OCI-LY7 (cell line): ENCODE measurements around the gene DNAJB4. TPM values are rescaled to one million over a fixed set of nuclear protein-coding genes. Genes with fewer than 3 reads are reported as not detected.

Experiments used
- BruUV-seq: library from RNA; stranded (reverse); fragments of 400-500 nt; replicated peaks from 2 replicates; lab custom pipeline; 2021; lab: Mats Ljungman, UMichigan
- CTCF ChIA-PET: fragments of 300-600 bp; sonication (Branson Sonifier 250); formaldehyde crosslinking; loops from one replicate; lab custom pipeline; 2022; ENCODE audit warnings: antibody characterized with exemption; ENCODE audit not compliant: unreplicated experiment; lab: Charles Lee
- POLR2A ChIA-PET: fragments of 300-600 bp; sonication (Branson Sonifier 250); formaldehyde crosslinking; loops from one replicate; lab custom pipeline; 2022; ENCODE audit warnings: antibody characterized with exemption; lab: Charles Lee
- DNase-seq: peaks from one replicate; pipeline ENCODE4 v3.0.0-alpha.2; 2015; ENCODE audit warnings: low spot score
- H2AFZ ChIP-seq: fragments of 200-600 bp; sonication (generic), shearing (Covaris generic); 2 replicates; pipeline ENCODE4 v1.6.1; 2014; ENCODE audit warnings: mild to moderate bottlenecking, antibody characterized with exemption, low read length, moderate library complexity
- H3K27ac ChIP-seq: fragments of 200-600 bp; sonication (generic); 2 replicates; pipeline ENCODE4 v1.5.1; 2014; ENCODE audit warnings: mixed run types, low read depth, mild to moderate bottlenecking, moderate library complexity, low read length, inconsistent platforms; ENCODE audit not compliant: poor library complexity, severe bottlenecking
- H3K36me3 ChIP-seq: fragments of 200-600 bp; sonication (generic); 2 replicates; pipeline ENCODE4 v1.6.1; 2014; ENCODE audit warnings: mild to moderate bottlenecking, antibody characterized with exemption, low read length, moderate library complexity, mixed read lengths; ENCODE audit not compliant: insufficient read depth
- H3K4me1 ChIP-seq: fragments of 200-600 bp; sonication (generic); 2 replicates; pipeline ENCODE4 v1.5.1; 2014; ENCODE audit warnings: mild to moderate bottlenecking, low read length; ENCODE audit not compliant: insufficient read depth, poor library complexity, severe bottlenecking
- H3K4me2 ChIP-seq: fragments of 200-600 bp; sonication (generic); 2 replicates; pipeline ENCODE4 v1.6.1; 2014; ENCODE audit warnings: mild to moderate bottlenecking, low read length
- H3K4me3 ChIP-seq: fragments of 200-600 bp; sonication (generic); 2 replicates; pipeline ENCODE4 v1.5.1; 2014; ENCODE audit warnings: mild to moderate bottlenecking, low read depth, low read length; ENCODE audit not compliant: poor library complexity, severe bottlenecking
- H3K79me2 ChIP-seq: fragments of 200-600 bp; sonication (generic); 2 replicates; pipeline ENCODE4 v1.6.1; 2016; ENCODE audit warnings: low read depth, mild to moderate bottlenecking, low read length, moderate library complexity, mixed read lengths; ENCODE audit not compliant: insufficient read depth
- H3K9me2 ChIP-seq: fragments of 200-600 bp; sonication (generic); 2 replicates; pipeline ENCODE4 v1.6.1; 2016; ENCODE audit warnings: mild to moderate bottlenecking, low read length, mixed read lengths; ENCODE audit not compliant: insufficient read depth
- H3K9me3 ChIP-seq: fragments of 200-600 bp; sonication (generic); 2 replicates; pipeline ENCODE4 v1.6.1; 2014; ENCODE audit warnings: mild to moderate bottlenecking, mixed run types, low read length, mixed read lengths
- H4K20me1 ChIP-seq: fragments of 200-600 bp; sonication (generic); 2 replicates; pipeline ENCODE4 v1.6.1; 2014; ENCODE audit warnings: mild to moderate bottlenecking, antibody characterized with exemption, low read length, moderate library complexity, mixed read lengths; ENCODE audit not compliant: insufficient read depth
- EZH2phosphoT487 ChIP-seq: fragments of 200-600 bp; sonication (generic); IDR thresholded peaks from 2 replicates; pipeline ENCODE4 v1.6.1; 2018; ENCODE audit warnings: low read depth, borderline replicate concordance, mild to moderate bottlenecking, mixed run types, antibody characterized with exemption, low read length, moderate library complexity, mixed read lengths
- intact Hi-C: fragments of 100-400 bp; cut with micrococcal nuclease; formaldehyde crosslinking; loops from one replicate; pipeline ENCODE4 v1.10.0; 2022; ENCODE audit not compliant: unreplicated experiment
- total RNA-seq, 2 experiments: library from RNA; depleted of rRNA in 1 of 2; stranded (reverse); fragments of >200 nt in 1 of 2; shearing (Covaris generic) in 1 of 2; gene quantifications; 2 replicates each; pipeline ENCODE4 v1.2.3, GENCODE V29; 2014 to 2022
- TF ChIP-seq, protein P1 (sequence below): fragments of 200-600 bp; sonication (generic); conservative IDR thresholded peaks from 2 replicates; pipeline ENCODE4 v1.5.1; 2014; ENCODE audit warnings: mild to moderate bottlenecking, antibody characterized with exemption, low read length, moderate library complexity, mixed read lengths

The DNAJB4 gene
- total RNA-seq, 2 experiments from 2014 or later: 12.6 to 15.8 TPM

DNA sequence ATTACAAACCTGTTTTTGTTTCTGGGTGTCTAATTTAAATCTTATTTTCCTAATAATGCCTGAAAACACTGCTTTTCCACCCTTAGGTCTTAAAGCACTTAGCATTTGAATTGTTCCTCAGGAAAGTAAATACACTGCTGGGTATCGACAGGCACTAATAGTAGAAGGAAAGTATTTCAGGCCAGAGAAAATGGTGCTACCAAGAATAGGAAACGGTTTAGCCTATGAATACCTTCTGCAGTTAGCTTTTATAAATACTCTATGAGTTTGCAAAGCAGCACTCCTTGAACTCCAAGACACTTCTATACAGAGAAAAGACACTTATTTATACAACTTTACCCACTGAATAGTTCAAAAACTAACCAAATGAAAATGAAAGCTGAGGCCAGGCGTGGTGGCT, 32.7 kb upstream of the DNAJB4 start:
- no peak overlapping the region for H3K4me2 ChIP-seq
- H3K27ac ChIP-seq: no peak overlapping the region
- H3K9me2 ChIP-seq: no peaks in the 10 kb centered on the region
- H2AFZ ChIP-seq: no peak overlapping the region
- peaks cover 69% of the 10 kb centered on the region for H4K20me1 ChIP-seq
- no peak for DNase-seq
- peaks cover 28% of the 10 kb centered on the region for H3K4me1 ChIP-seq
- intact Hi-C loops: no loop called here
- peaks cover 100% of the 10 kb centered on the region for H3K36me3 ChIP-seq
- no peaks in the 10 kb centered on the region for H3K9me3 ChIP-seq
- ChIA-PET POLR2A (interaction anchor here (0.5 to 0.7 kb wide), 4 partner anchors 15 to 312 kb away, joined by 3 to 9 read pairs (median 3); no protein-coding TSS in a partner anchor), CTCF (no interaction called here)
- TF ChIP-seq, protein P1, sequence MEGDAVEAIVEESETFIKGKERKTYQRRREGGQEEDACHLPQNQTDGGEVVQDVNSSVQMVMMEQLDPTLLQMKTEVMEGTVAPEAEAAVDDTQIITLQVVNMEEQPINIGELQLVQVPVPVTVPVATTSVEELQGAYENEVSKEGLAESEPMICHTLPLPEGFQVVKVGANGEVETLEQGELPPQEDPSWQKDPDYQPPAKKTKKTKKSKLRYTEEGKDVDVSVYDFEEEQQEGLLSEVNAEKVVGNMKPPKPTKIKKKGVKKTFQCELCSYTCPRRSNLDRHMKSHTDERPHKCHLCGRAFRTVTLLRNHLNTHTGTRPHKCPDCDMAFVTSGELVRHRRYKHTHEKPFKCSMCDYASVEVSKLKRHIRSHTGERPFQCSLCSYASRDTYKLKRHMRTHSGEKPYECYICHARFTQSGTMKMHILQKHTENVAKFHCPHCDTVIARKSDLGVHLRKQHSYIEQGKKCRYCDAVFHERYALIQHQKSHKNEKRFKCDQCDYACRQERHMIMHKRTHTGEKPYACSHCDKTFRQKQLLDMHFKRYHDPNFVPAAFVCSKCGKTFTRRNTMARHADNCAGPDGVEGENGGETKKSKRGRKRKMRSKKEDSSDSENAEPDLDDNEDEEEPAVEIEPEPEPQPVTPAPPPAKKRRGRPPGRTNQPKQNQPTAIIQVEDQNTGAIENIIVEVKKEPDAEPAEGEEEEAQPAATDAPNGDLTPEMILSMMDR: no peak
- TF ChIP-seq EZH2phosphoT487: no peak
- H3K79me2 ChIP-seq: peaks cover 100% of the 10 kb centered on the region
- no peak overlapping the region for H3K4me3 ChIP-seq
- no TSS peak for BruUV-seq

DNA sequence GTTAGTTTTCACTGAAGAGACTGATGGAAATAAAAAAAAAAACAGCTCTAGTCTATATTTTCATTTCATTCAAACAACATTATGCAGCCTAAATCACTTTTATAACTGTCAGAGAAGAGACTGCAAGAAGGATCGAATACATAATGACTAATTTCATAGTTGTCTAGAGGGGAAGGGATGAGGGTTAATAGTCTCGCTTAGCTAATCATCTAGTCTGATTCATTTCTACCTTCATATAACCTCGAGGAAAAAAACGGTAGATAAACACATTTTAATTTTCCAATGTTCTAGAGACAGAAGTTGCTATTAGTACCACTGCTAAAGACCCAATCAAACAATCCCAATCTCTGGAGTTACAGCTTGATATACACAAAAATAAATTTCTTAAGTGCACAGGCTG, 29.4 kb upstream of the DNAJB4 start:
- Histone ChIP-seq H3K27ac (no peak overlapping the region), H3K4me1 (peaks cover 29% of the 10 kb centered on the region)
- POLR2A ChIA-PET: interaction anchor here (0.6 to 4.9 kb wide), 10 partner anchors 8 to 431 kb away, joined by 3 to 47 read pairs (median 4); partner anchors contain the start of gene DNAJB4

More for the DNA sequence above, 29.4 kb upstream of the DNAJB4 start:
- H4K20me1 ChIP-seq: peaks cover 57% of the 10 kb centered on the region
- peaks cover 95% of the 10 kb centered on the region for H3K79me2 ChIP-seq
- CTCF ChIA-PET: interaction anchor here (1.6 kb wide), 1 partner anchor 10 kb away, joined by 5 read pairs; no protein-coding TSS in a partner anchor
- H3K9me2 ChIP-seq: no peaks in the 10 kb centered on the region
- peak overlapping the region; percentile 90 for H3K4me2 ChIP-seq
- BruUV-seq: no TSS peak
- no peak overlapping the region for H2AFZ ChIP-seq
- peak overlapping the region; percentile 87 for H3K4me3 ChIP-seq
- DNase-seq: no peak
- H3K36me3 ChIP-seq: peaks cover 80% of the 10 kb centered on the region
- H3K9me3 ChIP-seq: no peaks in the 10 kb centered on the region
- TF ChIP-seq, protein P1: no peak
- TF ChIP-seq EZH2phosphoT487: no peak
- intact Hi-C loops: no loop called here
